Measurements from ENCODE around the gene ASAP3.

ASAP3 gene

GRCh38 chr1:23427550-23427949 lies 56.4 kb downstream of the ASAP3 start:
- Histone ChIP-seq H2AFZ (ENCODE audit: low read length) (no peak overlapping the region), H3F3A (ENCODE audit: insufficient read depth, low read length) (no peaks in the 10 kb centered on the region), H3K9me2 (replicated peaks; ENCODE audit: insufficient read depth, low read length) (no peaks in the 10 kb centered on the region), H4K20me1 (ENCODE audit: insufficient read depth, low read length) (no peaks in the 10 kb centered on the region), H3K9ac (ENCODE audit: low read length) (no peak overlapping the region), H3K27ac (ENCODE audit: low read length) (no peak overlapping the region), H3K4me1 (ENCODE audit: low read length) (no peaks in the 10 kb centered on the region), H3K9me3 (replicated peaks; ENCODE audit: insufficient read depth, low read length) (no peaks in the 10 kb centered on the region), H3K4me3 (ENCODE audit: low read length) (no peak overlapping the region), H3K79me2 (ENCODE audit: low read length) (no peaks in the 10 kb centered on the region), H3K4me2 (ENCODE audit: low read depth, low read length) (no peak overlapping the region), H3K27me3 (replicated peaks; ENCODE audit: insufficient read depth, low read length) (peaks cover 35% of the 10 kb centered on the region), H3K36me3 (replicated peaks; ENCODE audit: insufficient read depth, low read length) (no peaks in the 10 kb centered on the region)
- TF ChIP-seq EZH2phosphoT487 (IDR thresholded peaks at IDR 0.05; ENCODE audit: low read length) = no peak
- no peak for TF ChIP-seq EZH2 (optimal IDR thresholded peaks at IDR 0.05; ENCODE audit: low read depth, low read length)
- TF ChIP-seq CTCF (IDR thresholded peaks at IDR 0.05; ENCODE audit: low read length) = no peak
- DNase-seq = no peak

- H3K27me3 ChIP-seq (replicated peaks; ENCODE audit: insufficient read depth, low read length) = peaks cover 36% of the 10 kb centered on the region
- TF ChIP-seq EZH2phosphoT487 (IDR thresholded peaks at IDR 0.05; ENCODE audit: low read length) (no peak), EZH2 (optimal IDR thresholded peaks at IDR 0.05; ENCODE audit: low read depth, low read length) (no peak), CTCF (IDR thresholded peaks at IDR 0.05; ENCODE audit: low read length) (no peak)
- no peaks in the 10 kb centered on the region for H3K4me1 ChIP-seq (ENCODE audit: low read length)
Observed at GRCh38 chr1:23426828-23427227, 57.2 kb downstream of the ASAP3 start.

GRCh38 chr1:23425193-23425494 lies 58.8 kb downstream of the ASAP3 start:
- Histone ChIP-seq H3K27ac (ENCODE audit: low read length) (no peak overlapping the region), H3K4me2 (ENCODE audit: low read depth, low read length) (no peak overlapping the region), H3K27me3 (replicated peaks; ENCODE audit: insufficient read depth, low read length) (peaks cover 36% of the 10 kb centered on the region), H3F3A (ENCODE audit: insufficient read depth, low read length) (no peaks in the 10 kb centered on the region), H4K20me1 (ENCODE audit: insufficient read depth, low read length) (no peaks in the 10 kb centered on the region), H3K79me2 (ENCODE audit: low read length) (no peaks in the 10 kb centered on the region), H3K4me1 (ENCODE audit: low read length) (no peaks in the 10 kb centered on the region), H3K9me2 (replicated peaks; ENCODE audit: insufficient read depth, low read length) (no peaks in the 10 kb centered on the region), H3K36me3 (replicated peaks; ENCODE audit: insufficient read depth, low read length) (no peaks in the 10 kb centered on the region), H3K4me3 (ENCODE audit: low read length) (no peak overlapping the region), H3K9ac (ENCODE audit: low read length) (no peak overlapping the region), H3K9me3 (replicated peaks; ENCODE audit: insufficient read depth, low read length) (no peaks in the 10 kb centered on the region), H2AFZ (ENCODE audit: low read length) (no peak overlapping the region)
- DNase-seq = no peak
- no peak for TF ChIP-seq EZH2phosphoT487 (IDR thresholded peaks at IDR 0.05; ENCODE audit: low read length)
- no peak for TF ChIP-seq EZH2 (optimal IDR thresholded peaks at IDR 0.05; ENCODE audit: low read depth, low read length)
- no peak for TF ChIP-seq CTCF (IDR thresholded peaks at IDR 0.05; ENCODE audit: low read length)

More at GRCh38 chr1:23426828-23427227, 57.2 kb downstream of the ASAP3 start:
- Histone ChIP-seq H3K36me3 (replicated peaks; ENCODE audit: insufficient read depth, low read length) (no peaks in the 10 kb centered on the region), H3K4me3 (ENCODE audit: low read length) (no peak overlapping the region), H3K9me3 (replicated peaks; ENCODE audit: insufficient read depth, low read length) (no peaks in the 10 kb centered on the region), H3K4me2 (ENCODE audit: low read depth, low read length) (no peak overlapping the region), H3K27ac (ENCODE audit: low read length) (no peak overlapping the region), H3K79me2 (ENCODE audit: low read length) (no peaks in the 10 kb centered on the region), H3K9me2 (replicated peaks; ENCODE audit: insufficient read depth, low read length) (no peaks in the 10 kb centered on the region), H3F3A (ENCODE audit: insufficient read depth, low read length) (no peaks in the 10 kb centered on the region), H3K9ac (ENCODE audit: low read length) (no peak overlapping the region), H4K20me1 (ENCODE audit: insufficient read depth, low read length) (no peaks in the 10 kb centered on the region), H2AFZ (ENCODE audit: low read length) (no peak overlapping the region)
- no peak for DNase-seq

Measured in MM.1S (cell line).